ENCODE measurements around the gene GPATCH3.
"Not testable (repeated sequence)": the region's sequence is repeated elsewhere in the genome, so short reads cannot be mapped to it uniquely, and the experiment has no call there.

GPATCH3 gene, protein sequence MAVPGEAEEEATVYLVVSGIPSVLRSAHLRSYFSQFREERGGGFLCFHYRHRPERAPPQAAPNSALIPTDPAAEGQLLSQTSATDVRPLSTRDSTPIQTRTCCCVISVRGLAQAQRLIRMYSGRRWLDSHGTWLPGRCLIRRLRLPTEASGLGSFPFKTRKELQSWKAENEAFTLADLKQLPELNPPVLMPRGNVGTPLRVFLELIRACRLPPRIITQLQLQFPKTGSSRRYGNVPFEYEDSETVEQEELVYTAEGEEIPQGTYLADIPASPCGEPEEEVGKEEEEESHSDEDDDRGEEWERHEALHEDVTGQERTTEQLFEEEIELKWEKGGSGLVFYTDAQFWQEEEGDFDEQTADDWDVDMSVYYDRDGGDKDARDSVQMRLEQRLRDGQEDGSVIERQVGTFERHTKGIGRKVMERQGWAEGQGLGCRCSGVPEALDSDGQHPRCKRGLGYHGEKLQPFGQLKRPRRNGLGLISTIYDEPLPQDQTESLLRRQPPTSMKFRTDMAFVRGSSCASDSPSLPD

DNA sequence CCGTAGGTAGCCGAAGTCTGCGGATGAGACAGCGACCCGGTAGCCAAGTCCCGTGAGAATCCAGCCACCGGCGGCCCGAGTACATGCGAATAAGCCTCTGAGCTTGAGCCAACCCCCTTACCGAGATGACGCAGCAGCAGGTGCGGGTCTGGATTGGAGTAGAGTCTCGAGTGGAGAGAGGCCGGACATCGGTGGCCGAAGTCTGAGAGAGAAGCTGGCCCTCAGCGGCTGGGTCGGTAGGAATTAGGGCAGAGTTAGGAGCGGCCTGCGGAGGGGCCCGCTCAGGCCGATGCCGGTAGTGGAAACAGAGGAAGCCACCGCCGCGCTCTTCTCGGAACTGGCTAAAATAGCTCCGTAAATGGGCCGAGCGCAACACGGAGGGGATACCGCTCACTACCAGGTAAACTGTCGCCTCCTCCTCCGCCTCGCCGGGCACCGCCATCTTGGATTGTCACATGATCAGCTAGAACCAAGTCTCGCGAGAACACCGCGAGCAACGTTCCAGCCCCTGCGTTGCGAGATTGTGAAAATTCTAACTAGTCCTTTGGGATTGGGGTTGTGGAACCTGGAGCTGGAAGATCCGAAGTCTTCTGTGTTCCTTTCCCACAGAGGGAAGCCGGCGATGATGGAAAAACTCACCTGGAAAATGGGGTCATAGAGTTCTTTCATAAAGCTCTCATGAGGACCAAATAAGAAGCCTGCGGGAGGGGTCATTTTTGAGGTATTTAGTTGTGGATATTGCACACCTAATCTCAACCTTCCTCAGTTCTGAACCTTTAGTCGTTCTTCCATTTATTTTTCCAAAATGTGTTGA lies at the start of gene GPATCH3:
TSS of gene GPATCH3 (minus strand) at position 467 of the 814 bp plus-strand sequence. CDS start at position 442, 25 bp downstream.
- DNase-seq (ENCODE audit: low read depth in 2 of 2, low spot score in 1 of 2), result peak; percentile 71 to 76

DNA sequence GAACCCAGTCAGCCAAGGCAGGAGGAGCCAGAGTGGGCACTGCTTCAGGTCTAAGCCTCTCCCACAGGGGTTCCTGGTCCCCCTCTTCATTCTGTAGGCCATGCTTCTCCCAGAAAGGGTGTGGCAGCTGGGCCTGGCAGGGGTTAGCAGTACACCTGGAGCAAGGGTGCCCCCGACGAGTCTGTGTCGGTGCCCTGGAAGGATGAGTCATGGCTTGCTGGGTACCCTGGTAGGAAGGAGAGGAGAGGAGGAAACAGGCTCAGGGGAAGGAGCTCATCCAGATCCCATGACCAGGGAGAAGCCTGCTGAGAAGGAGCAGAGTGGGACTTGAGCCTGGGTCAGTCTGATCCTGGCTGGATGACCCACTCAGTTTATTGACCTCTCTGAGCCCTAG lies 49.7 kb upstream of the GPATCH3 start:
- no peak for DNase-seq (ENCODE audit: low read depth in 2 of 2, low spot score in 1 of 2)

DNA sequence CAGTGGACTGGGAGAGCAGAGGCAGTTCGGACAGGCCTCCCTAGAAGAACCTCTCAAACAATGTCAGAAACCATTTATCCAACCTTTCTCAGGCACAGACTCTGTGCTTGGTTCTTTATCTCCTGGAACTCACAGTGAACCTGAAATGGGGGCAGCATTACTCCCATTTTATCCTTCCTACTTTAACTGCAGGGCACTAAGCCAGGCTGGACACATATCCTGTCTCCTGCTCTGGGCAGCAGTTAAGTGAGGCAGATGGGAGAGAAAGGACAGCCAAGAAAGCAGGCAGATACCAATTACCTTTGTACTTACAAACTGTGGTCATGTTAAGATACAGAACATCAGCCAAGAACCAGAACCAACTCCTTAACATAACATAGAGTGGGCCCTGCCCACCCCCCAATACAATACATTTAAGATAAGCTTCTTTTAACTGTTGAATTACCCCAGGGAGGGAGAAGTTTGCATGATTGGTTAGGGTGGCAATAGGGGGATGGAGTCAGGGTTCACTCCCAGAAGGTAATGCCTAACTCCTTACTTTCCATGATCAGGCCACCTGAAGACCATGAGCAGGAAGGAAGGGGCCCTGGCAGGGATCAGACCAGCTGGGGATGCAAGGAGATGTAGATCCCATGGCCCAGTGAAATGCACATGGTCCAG lies 49.1 kb upstream of the GPATCH3 start:
- no peak for DNase-seq (ENCODE audit: low read depth in 2 of 2, low spot score in 1 of 2)

GRCh38 chr1:26948725-26949057 lies 48.4 kb upstream of the GPATCH3 start:
- not testable (repeated sequence) for DNase-seq (ENCODE audit: low read depth in 2 of 2, low spot score in 1 of 2)

DNA sequence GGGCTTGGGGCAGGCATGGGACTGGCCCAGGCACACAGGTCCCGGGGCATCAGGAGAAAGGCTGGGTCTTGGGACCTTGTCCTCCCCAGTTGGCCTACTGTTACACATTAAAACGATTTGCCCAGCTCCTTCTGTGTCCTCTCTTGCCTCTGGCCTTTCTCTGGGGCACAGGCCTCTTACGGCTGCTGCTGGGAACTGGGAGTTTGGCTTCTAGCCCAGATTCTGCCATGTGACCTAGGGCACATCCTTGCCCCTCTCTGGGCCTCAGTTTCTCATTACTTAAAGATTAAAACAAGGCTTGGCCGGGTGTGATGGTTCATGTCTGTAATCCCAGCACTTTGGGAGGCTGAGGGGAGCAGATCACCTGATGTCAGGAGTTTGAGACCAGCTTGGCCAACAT lies 46.0 kb upstream of the GPATCH3 start:
- DNase-seq (ENCODE audit: low read depth in 2 of 2, low spot score in 1 of 2), result no peak

GRCh38 chr1:26945728-26946127 lies 45.5 kb upstream of the GPATCH3 start:
- no peak for DNase-seq (ENCODE audit: low read depth in 2 of 2, low spot score in 1 of 2)

DNA sequence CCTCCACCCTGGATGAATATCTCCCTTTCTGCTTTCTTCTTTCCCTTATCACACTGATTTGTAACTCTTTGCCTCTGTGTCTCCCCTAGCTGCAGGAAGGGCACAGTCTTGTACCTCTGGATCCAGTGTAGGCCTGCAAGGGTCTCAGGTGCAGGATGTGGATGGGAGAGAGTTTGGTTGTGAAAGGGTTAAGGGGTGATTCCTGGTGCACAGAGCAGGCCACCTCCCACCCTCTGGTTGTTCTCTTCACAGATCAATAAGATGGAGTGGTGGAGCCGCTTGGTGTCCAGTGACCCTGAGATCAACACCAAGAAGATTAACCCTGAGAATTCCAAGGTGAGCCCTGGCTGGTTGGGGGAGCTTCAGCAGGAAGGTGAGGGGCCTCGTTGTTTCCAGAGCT lies 44.9 kb upstream of the GPATCH3 start:
- DNase-seq (ENCODE audit: low read depth in 2 of 2, low spot score in 1 of 2), result no peak

DNA sequence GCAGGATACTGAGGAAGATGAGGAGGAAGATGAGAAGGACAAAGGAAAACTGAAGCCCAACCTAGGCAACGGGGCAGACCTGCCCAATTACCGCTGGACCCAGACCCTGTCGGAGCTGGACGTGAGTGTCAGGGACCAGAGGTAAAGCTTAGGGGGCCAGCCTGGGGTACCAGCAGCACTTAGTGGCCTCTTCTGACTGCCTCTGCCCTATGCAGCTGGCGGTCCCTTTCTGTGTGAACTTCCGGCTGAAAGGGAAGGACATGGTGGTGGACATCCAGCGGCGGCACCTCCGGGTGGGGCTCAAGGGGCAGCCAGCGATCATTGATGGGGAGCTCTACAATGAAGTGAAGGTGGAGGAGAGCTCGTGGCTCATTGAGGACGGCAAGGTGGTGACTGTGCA lies 42.4 kb upstream of the GPATCH3 start:
- no peak for DNase-seq (ENCODE audit: low read depth in 2 of 2, low spot score in 1 of 2)

- no peak for DNase-seq (ENCODE audit: low read depth in 2 of 2, low spot score in 1 of 2)
Observed at GRCh38 chr1:26941311-26941710, 41.0 kb upstream of the GPATCH3 start.

DNA sequence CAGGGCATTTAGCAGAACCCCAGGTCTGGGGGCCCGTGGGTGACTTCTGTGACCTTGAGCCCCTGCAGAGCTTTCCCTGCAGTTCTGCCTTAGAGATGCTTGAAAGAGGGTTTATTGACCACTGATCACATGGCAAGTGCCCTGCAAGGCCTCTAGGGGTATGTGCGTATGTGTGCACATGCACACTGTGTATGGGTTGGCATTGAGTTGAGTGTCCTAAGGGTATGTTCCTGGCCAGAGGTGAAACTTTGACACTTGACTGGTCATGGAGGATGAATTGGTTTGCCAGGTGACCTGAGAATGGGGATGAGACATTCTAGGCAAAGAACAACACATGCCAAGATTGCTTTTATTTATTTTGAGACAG lies 38.4 kb upstream of the GPATCH3 start:
- DNase-seq (ENCODE audit: low read depth in 2 of 2, low spot score in 1 of 2), result no peak

- DNase-seq (ENCODE audit: low read depth in 2 of 2, low spot score in 1 of 2), result no peak
Observed at GRCh38 chr1:26938004-26938658, 37.9 kb upstream of the GPATCH3 start.

GRCh38 chr1:26936823-26937222 lies 36.6 kb upstream of the GPATCH3 start:
- no peak for DNase-seq (ENCODE audit: low read depth in 2 of 2, low spot score in 1 of 2)

DNA sequence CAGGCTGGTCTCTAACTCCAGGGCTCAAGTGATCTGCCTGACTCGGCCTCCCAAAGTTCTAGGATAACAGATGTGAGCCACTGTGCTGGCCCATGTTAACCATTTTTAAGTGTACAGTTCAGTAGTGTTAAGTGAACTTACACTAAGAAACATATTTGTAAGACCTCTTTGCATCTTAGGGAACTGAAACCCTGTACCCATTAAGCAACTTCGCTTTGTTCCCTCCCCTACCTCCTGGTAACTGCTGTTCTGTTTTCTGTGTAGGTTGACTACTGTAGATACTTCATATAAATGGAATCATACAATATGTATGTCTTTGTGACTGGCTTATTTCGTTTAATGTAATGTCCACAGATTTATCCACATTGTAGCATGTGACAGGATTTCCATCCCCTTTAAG lies 32.3 kb upstream of the GPATCH3 start:
- DNase-seq (ENCODE audit: low read depth in 2 of 2, low spot score in 1 of 2), result no peak

- DNase-seq (ENCODE audit: low read depth in 2 of 2, low spot score in 1 of 2), result no peak
Observed at GRCh38 chr1:26923711-26924110, 23.4 kb upstream of the GPATCH3 start.

DNA sequence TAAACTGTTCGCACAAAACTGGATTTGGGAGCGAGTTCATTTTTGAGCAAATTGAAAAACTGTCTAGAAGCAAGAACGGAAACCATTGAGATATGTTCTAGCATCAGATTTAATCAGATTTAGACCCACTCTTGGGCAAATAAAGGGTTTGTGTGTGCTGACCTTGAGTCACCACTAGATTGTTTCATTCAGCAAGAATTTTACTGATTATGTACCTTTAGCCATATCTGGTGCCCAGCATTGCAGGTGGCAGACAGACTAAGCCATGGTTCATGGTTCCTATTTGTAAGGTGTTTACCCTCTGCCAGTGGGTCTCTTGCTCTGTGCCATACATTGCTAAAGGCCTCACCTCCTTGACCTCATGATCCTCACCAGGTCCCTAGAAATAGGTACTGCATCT lies 22.6 kb upstream of the GPATCH3 start:
- no peak for DNase-seq (ENCODE audit: low read depth in 2 of 2, low spot score in 1 of 2)

GRCh38 chr1:26922431-26922729 lies 22.1 kb upstream of the GPATCH3 start:
- DNase-seq (ENCODE audit: low read depth in 2 of 2, low spot score in 1 of 2), result no peak

- peak; percentile 84 to 93 for DNase-seq (ENCODE audit: low read depth in 2 of 2, low spot score in 1 of 2)
Observed at GRCh38 chr1:26921540-26922430, 21.5 kb upstream of the GPATCH3 start, which contains the start of gene NUDC. TSS of gene NUDC (plus strand) at chr1:26921743. CDS start at chr1:26921849, 106 bp downstream.

DNA sequence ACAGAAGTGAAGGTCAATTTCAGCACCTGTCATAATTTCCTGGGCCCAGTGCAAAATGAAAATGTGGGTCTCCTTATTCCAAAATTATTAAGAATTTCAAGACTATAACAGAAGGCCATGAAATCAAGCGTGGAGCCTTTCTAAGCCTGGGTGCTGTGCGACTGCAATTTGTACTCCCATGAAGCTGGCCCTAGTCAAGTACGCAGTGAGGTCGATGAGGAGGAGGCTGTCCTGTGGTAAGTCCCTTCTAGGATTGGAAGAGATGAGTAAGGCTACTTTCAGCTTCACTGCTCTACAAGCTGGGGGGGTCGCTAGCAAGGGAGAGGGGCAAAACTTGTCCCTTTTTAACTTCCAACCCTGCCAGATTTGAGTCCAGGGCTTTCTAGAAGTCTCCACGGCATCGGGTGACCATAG lies 20.9 kb upstream of the GPATCH3 start:
- no peak for DNase-seq (ENCODE audit: low read depth in 2 of 2, low spot score in 1 of 2)

DNA sequence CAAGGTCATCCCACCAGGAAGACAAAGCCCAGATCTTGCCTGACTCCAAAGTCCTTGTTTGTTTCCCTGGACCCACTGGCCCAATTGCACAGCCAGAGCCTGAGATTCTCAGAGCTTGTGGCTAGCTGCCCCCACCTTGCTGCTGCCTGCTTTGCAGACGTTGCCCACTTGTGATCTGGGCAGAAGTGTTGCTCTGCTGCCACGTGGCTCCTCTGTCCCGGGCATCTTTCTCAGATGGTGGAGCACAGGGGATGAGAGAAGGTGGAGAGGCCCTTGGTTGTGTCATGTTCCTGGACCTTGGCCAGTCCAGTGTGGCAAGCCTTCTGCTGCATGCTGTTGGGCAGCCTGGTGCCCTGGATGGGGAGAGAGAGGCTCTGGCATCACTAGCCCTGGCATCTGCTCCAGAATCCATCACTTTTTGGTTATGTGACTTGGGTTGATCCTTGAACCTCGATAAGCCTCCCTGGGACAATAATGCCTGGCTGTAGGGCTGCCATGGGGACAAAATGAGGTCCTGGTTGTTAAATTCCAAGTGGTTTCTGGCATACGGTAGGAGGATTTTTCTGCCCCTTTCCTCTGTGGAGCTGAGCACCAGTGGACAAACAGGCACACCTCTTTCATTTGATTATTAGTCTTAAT lies 15.1 kb upstream of the GPATCH3 start:
- DNase-seq (ENCODE audit: low read depth in 2 of 2, low spot score in 1 of 2), result no peak
